OCI-LY3 (cell line): Measurements from ENCODE around the gene GARIN5B.

ENCODE experiments used
- H2AFZ ChIP-seq: fragments of 200-600, 300-600 bp; shearing (Covaris generic); 2 replicates; pipeline ENCODE4 v1.6.0; 2014; ENCODE audit warnings: antibody characterized with exemption, low read depth, low read length
- H3K27ac ChIP-seq: fragments of 200-600, 300-600 bp; sonication (generic); 2 replicates; pipeline ENCODE4 v1.5.1; 2014; ENCODE audit warnings: mild to moderate bottlenecking, low read length, moderate library complexity, mixed read lengths
- H3K27me3 ChIP-seq: fragments of 200-600, 300-600 bp; sonication (generic); 2 replicates; pipeline ENCODE4 v1.6.1; 2014; ENCODE audit warnings: low read depth, low read length, mixed read lengths
- H3K36me3 ChIP-seq: fragments of 200-600, 300-600 bp; sonication (generic); replicated peaks from 2 replicates; pipeline ENCODE3; 2014; ENCODE audit warnings: low read depth, low read length, mixed read lengths
- H3K4me1 ChIP-seq: fragments of 300-600, 200-600 bp; sonication (generic); 2 replicates; pipeline ENCODE4 v1.6.1; 2014; ENCODE audit warnings: low read length, mixed read lengths
- H3K4me2 ChIP-seq: fragments of 200-600, 300-600 bp; sonication (generic); 2 replicates; pipeline ENCODE4 v1.6.1; 2014; ENCODE audit warnings: low read length, mixed read lengths
- H3K4me3 ChIP-seq: fragments of 300-600, 200-600 bp; sonication (generic); 2 replicates; pipeline ENCODE4 v1.5.1; 2014; ENCODE audit warnings: antibody characterized with exemption, mild to moderate bottlenecking, low read length, moderate library complexity
- H3K79me2 ChIP-seq: fragments of 300-600, 200-600 bp; shearing (Covaris generic); 2 replicates; pipeline ENCODE4 v1.6.1; 2014; ENCODE audit warnings: mild to moderate bottlenecking, low read length, mixed read lengths
- H3K9ac ChIP-seq: fragments of 300-600, 200-600 bp; shearing (Covaris generic); 2 replicates; pipeline ENCODE4 v1.6.0; 2014; ENCODE audit warnings: mild to moderate bottlenecking, low read length, moderate library complexity
- H3K9me3 ChIP-seq: fragments of 200-600, 300-600 bp; shearing (Covaris generic); 2 replicates; pipeline ENCODE4 v1.6.1; 2014; ENCODE audit warnings: low read length, mixed read lengths; ENCODE audit not compliant: insufficient read depth
- H4K20me1 ChIP-seq: fragments of 200-600, 300-600 bp; sonication (generic); 2 replicates; pipeline ENCODE4 v1.6.1; 2016; ENCODE audit warnings: low read length, mixed read lengths; ENCODE audit not compliant: insufficient read depth
- EZH2phosphoT487 ChIP-seq: fragments of 200-600 bp; shearing (Covaris generic); IDR thresholded peaks from 2 replicates; pipeline ENCODE4 v1.6.1; 2018; ENCODE audit warnings: antibody characterized with exemption, mixed run types, low read depth
- TF ChIP-seq, protein P1 (sequence below): fragments of 200-600, 300-600 bp; sonication (generic); IDR thresholded peaks from 2 replicates; pipeline ENCODE4 v1.5.1; 2014; ENCODE audit warnings: antibody characterized with exemption, low read length, low read depth

The GARIN5B gene

DNA sequence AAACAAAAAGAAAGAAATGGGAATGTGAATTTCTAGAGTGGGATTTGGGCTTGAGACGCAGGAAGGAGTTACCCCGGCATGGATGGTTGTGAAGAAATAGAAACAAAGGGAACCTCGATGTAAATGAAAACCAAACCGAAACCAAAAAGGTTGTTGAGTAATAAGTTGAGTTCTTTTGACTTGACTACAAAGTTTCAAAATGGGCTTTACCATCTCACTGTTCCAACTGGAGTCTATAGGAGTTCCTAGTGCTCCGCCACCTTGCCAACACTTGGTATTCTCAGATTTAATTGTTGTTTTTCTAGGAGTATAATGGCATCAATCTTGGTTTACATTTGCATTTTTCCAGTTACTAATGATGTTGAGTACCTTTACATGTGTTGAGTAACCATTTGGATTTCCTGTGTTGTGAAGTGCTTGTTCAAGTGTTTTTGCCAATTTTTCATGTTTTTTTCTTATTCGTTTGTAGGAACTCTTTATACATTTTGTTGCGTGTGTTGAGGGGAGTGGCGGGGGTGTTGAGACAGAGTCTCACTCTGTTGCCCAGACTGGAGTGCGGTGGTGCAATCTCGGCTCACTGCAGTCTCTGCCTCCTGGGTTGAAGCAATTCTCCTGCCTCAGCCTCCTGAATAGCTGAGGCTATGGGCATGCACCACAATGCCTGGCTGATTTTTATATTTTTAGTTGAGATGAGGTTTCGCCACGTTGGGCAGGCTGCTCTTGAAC, 35.3 kb upstream of the GARIN5B start:
- no peaks in the 10 kb centered on the region for H3K9me3 ChIP-seq
- H2AFZ ChIP-seq, result no peak overlapping the region
- peak overlapping the region; percentile 25; the same call in 1 of the 2 replicates for H3K27ac ChIP-seq
- peak overlapping the region; percentile 52 for H3K4me3 ChIP-seq
- no peaks in the 10 kb centered on the region for H3K27me3 ChIP-seq
- H3K79me2 ChIP-seq, result peaks cover 11% of the 10 kb centered on the region
- H4K20me1 ChIP-seq, result peaks cover 40% of the 10 kb centered on the region
- H3K9ac ChIP-seq, result no peak overlapping the region
- peaks cover 26% of the 10 kb centered on the region for H3K36me3 ChIP-seq
- peak overlapping the region; percentile 74 for H3K4me2 ChIP-seq
- TF ChIP-seq EZH2phosphoT487, result no peak
- TF ChIP-seq, protein P1, sequence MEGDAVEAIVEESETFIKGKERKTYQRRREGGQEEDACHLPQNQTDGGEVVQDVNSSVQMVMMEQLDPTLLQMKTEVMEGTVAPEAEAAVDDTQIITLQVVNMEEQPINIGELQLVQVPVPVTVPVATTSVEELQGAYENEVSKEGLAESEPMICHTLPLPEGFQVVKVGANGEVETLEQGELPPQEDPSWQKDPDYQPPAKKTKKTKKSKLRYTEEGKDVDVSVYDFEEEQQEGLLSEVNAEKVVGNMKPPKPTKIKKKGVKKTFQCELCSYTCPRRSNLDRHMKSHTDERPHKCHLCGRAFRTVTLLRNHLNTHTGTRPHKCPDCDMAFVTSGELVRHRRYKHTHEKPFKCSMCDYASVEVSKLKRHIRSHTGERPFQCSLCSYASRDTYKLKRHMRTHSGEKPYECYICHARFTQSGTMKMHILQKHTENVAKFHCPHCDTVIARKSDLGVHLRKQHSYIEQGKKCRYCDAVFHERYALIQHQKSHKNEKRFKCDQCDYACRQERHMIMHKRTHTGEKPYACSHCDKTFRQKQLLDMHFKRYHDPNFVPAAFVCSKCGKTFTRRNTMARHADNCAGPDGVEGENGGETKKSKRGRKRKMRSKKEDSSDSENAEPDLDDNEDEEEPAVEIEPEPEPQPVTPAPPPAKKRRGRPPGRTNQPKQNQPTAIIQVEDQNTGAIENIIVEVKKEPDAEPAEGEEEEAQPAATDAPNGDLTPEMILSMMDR, result no peak
- peaks cover 12% of the 10 kb centered on the region for H3K4me1 ChIP-seq

GRCh38 chr19:55392820-55393761, 30.0 kb upstream of the GARIN5B start:
- Histone ChIP-seq H3K36me3 (peaks cover 33% of the 10 kb centered on the region), H3K4me3 (no peak overlapping the region), H3K79me2 (peaks cover 10% of the 10 kb centered on the region; the same call in 1 of the 2 replicates), H3K27ac (no peak overlapping the region), H3K4me1 (peaks cover 3% of the 10 kb centered on the region), H3K9ac (no peak overlapping the region), H3K27me3 (no peaks in the 10 kb centered on the region), H2AFZ (no peak overlapping the region), H4K20me1 (peaks cover 41% of the 10 kb centered on the region), H3K9me3 (no peaks in the 10 kb centered on the region), H3K4me2 (no peak overlapping the region)
- TF ChIP-seq EZH2phosphoT487, result no peak
- TF ChIP-seq, protein P1, result no peak

- Histone ChIP-seq H3K4me2 (no peak overlapping the region), H3K27ac (no peak overlapping the region), H3K4me1 (peaks cover 9% of the 10 kb centered on the region), H3K9ac (no peak overlapping the region), H3K79me2 (peaks cover 21% of the 10 kb centered on the region), H2AFZ (no peak overlapping the region), H3K27me3 (no peaks in the 10 kb centered on the region), H3K9me3 (no peaks in the 10 kb centered on the region), H3K4me3 (no peak overlapping the region), H4K20me1 (peaks cover 52% of the 10 kb centered on the region), H3K36me3 (peaks cover 45% of the 10 kb centered on the region)
- TF ChIP-seq, protein P1, result no peak
- no peak for TF ChIP-seq EZH2phosphoT487
Measured at GRCh38 chr19:55391702-55392615, 28.9 kb upstream of the GARIN5B start.
